GM12878 (cell line): ENCODE results near the gene HOTAIR.

ENCODE experiments used
- CTCF ChIP-seq, 3 experiments: IDR thresholded peaks in 2 of 3; conservative IDR thresholded peaks in 1 of 3; 2 replicates each; pipeline ENCODE4 v1.5.1; 2011; ENCODE audit warnings: low read depth in 3 of 3, low read length in 3 of 3, mild to moderate bottlenecking in 3 of 3, control low read depth in 2 of 3, moderate library complexity in 2 of 3, inconsistent platforms in 1 of 3, mixed read lengths in 1 of 3; ENCODE audit not compliant: control insufficient read depth in 2 of 3, insufficient read depth in 1 of 3; ENCODE audit errors: extremely low read depth in 1 of 3
- EP300 ChIP-seq, 2 experiments: fragments of 150-350 bp in 1 of 2; IDR thresholded peaks; 2 replicates each; pipeline ENCODE4 v1.6.1; 2011 to 2012; ENCODE audit warnings: low read depth in 2 of 2, low read length in 2 of 2, borderline replicate concordance in 1 of 2, improper control_type of control experiment in 1 of 2, inconsistent platforms in 1 of 2; ENCODE audit not compliant: control insufficient read depth in 1 of 2
- PBX3 ChIP-seq: IDR thresholded peaks from 2 replicates; pipeline ENCODE4 v1.6.1; 2011; ENCODE audit warnings: mild to moderate bottlenecking, low read depth, low read length, moderate library complexity; ENCODE audit not compliant: insufficient replicate concordance
- POLR2AphosphoS5 ChIP-seq: IDR thresholded peaks from 2 replicates; pipeline ENCODE4 v1.6.1; 2011; ENCODE audit warnings: mild to moderate bottlenecking, low read length, inconsistent platforms
- TF ChIP-seq, protein P1 (sequence below): IDR thresholded peaks from 2 replicates; pipeline ENCODE4 v1.6.1; 2012; ENCODE audit warnings: low read depth, low read length, improper control_type of control experiment
- TF ChIP-seq, protein P2 (sequence below): fragments of 450-650 bp; IDR thresholded peaks from 2 replicates; pipeline ENCODE4 v1.6.1; 2016; ENCODE audit warnings: mild to moderate bottlenecking

- no peak for TF ChIP-seq CTCF (IDR thresholded peaks at IDR 0.05 in 2 of 3, conservative IDR thresholded peaks at IDR 0.05 in 1 of 3; ENCODE audit: control insufficient read depth in 2 of 3, extremely low read depth in 1 of 3, insufficient read depth in 1 of 3, low read depth in 3 of 3, low read length in 3 of 3)
- no peak for TF ChIP-seq POLR2AphosphoS5
- TF ChIP-seq EP300 (IDR thresholded peaks at IDR 0.05; ENCODE audit: borderline replicate concordance in 1 of 2, control insufficient read depth in 1 of 2, low read depth in 2 of 2, low read length in 2 of 2) = no peak
- no peak for TF ChIP-seq PBX3
- TF ChIP-seq, protein P1, sequence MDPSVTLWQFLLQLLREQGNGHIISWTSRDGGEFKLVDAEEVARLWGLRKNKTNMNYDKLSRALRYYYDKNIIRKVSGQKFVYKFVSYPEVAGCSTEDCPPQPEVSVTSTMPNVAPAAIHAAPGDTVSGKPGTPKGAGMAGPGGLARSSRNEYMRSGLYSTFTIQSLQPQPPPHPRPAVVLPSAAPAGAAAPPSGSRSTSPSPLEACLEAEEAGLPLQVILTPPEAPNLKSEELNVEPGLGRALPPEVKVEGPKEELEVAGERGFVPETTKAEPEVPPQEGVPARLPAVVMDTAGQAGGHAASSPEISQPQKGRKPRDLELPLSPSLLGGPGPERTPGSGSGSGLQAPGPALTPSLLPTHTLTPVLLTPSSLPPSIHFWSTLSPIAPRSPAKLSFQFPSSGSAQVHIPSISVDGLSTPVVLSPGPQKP = no peak
- TF ChIP-seq, protein P2, sequence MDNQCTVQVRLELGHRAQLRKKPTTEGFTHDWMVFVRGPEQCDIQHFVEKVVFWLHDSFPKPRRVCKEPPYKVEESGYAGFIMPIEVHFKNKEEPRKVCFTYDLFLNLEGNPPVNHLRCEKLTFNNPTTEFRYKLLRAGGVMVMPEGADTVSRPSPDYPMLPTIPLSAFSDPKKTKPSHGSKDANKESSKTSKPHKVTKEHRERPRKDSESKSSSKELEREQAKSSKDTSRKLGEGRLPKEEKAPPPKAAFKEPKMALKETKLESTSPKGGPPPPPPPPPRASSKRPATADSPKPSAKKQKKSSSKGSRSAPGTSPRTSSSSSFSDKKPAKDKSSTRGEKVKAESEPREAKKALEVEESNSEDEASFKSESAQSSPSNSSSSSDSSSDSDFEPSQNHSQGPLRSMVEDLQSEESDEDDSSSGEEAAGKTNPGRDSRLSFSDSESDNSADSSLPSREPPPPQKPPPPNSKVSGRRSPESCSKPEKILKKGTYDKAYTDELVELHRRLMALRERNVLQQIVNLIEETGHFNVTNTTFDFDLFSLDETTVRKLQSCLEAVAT = no peak
Observed at GRCh38 chr12:53952335-53952694, 22.4 kb downstream of the HOTAIR start.
